ENCODE data around the gene LRFN2.

LRFN2 gene

DNA sequence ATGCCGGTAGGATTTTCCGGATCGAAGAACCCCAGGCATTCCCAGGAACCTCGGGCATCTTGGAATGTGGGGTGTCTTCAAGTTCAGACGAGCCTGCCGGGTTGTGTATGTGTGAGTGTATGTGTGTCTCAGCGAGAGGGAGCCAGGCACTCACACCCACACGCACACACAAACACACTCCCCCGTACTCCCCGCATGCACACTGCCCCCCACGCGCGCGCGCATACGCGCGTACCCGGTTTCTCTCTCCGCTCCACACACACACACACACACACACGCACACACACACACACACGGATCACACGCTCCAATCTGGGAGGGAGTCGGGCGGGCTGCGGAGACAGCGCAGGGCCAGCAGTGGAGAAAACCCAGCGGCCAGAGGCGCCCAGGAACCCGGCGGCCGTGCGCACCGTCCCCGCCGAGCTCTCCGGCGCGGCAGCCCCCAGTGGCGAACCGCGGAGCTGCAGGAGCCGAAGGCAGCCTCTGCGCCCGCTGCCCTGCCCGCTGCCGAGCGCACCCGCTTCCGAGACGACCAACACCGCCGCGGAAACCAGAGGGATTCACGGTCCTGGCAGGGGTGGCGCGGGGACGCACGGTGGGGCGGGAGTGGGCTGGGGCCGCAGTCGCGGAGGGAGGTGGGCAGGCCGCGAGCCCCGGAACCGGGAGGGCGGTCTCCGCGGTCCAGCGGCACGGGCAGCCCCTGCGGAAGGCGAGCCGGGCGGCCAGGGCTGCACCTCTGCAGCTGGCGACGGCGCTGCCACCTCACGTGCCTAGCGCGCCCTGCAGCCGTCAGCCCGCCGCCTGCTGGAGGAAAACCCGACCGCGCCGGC, at the start of gene LRFN2:
Gene LRFN2, minus strand, starts transcription at position 125 of the 830 bp plus-strand sequence.
- Histone ChIP-seq H3K9ac (ENCODE audit: low read depth, low read length, poor library complexity, severe bottlenecking) (peak within 1 kb of the TSS; percentile 97), H3K4me3 (ENCODE audit: low read length, poor library complexity, severe bottlenecking) (peak within 1 kb of the TSS; percentile 97)

DNA sequence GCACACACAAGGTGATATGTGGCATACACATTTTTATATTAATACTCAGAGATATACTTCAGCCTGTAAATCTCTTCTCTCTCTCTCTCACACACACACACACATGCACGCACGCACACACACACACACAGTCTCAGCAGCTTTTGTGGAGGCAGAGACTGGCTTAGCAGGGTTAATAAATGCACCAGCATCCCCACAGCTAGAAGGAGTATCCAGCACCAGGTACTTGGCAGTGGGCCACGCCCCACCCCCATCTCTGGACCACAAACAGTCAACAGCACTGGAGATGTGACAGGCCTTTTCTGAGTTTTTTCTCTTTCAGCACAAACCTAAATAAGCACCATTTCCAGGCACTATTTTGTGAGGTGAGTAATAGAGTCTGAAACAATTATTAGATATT, 47.3 kb upstream of the LRFN2 start:
- H3K27me3 ChIP-seq (ENCODE audit: insufficient read depth, low read length, poor library complexity, severe bottlenecking), result no peaks in the 10 kb centered on the region
- H3K36me3 ChIP-seq (ENCODE audit: insufficient read depth, low read length), result no peaks in the 10 kb centered on the region
- no peaks in the 10 kb centered on the region for H3F3A ChIP-seq (ENCODE audit: low read depth)
- no peaks in the 10 kb centered on the region for H3K79me2 ChIP-seq (ENCODE audit: insufficient read depth, low read length)
- no peak overlapping the region for H3K9ac ChIP-seq (ENCODE audit: low read depth, low read length, poor library complexity, severe bottlenecking)
- H2AFZ ChIP-seq (ENCODE audit: low read length), result 0 out of 2 replicates have a peak overlapping the region, but pooled peaks have one; percentile 48
- TF ChIP-seq, protein P1, sequence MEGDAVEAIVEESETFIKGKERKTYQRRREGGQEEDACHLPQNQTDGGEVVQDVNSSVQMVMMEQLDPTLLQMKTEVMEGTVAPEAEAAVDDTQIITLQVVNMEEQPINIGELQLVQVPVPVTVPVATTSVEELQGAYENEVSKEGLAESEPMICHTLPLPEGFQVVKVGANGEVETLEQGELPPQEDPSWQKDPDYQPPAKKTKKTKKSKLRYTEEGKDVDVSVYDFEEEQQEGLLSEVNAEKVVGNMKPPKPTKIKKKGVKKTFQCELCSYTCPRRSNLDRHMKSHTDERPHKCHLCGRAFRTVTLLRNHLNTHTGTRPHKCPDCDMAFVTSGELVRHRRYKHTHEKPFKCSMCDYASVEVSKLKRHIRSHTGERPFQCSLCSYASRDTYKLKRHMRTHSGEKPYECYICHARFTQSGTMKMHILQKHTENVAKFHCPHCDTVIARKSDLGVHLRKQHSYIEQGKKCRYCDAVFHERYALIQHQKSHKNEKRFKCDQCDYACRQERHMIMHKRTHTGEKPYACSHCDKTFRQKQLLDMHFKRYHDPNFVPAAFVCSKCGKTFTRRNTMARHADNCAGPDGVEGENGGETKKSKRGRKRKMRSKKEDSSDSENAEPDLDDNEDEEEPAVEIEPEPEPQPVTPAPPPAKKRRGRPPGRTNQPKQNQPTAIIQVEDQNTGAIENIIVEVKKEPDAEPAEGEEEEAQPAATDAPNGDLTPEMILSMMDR (conservative IDR thresholded peaks at IDR 0.05; ENCODE audit: low read length), result no peak
- no peak for TF ChIP-seq EZH2phosphoT487 (IDR thresholded peaks at IDR 0.05; ENCODE audit: borderline replicate concordance)
- no peaks in the 10 kb centered on the region for H3K9me2 ChIP-seq (replicated peaks; ENCODE audit: low read depth, low read length)
- H3K9me3 ChIP-seq (ENCODE audit: insufficient read depth, low read depth, low read length), result no peaks in the 10 kb centered on the region
- H4K20me1 ChIP-seq (ENCODE audit: insufficient read depth, low read length, poor library complexity, severe bottlenecking), result no peaks in the 10 kb centered on the region
- H3K4me2 ChIP-seq (ENCODE audit: low read depth, low read length, poor library complexity, severe bottlenecking), result peak overlapping the region; percentile 15
- H3K4me3 ChIP-seq (ENCODE audit: low read length, poor library complexity, severe bottlenecking), result no peak overlapping the region
- peaks cover 29% of the 10 kb centered on the region for H3K4me1 ChIP-seq (ENCODE audit: insufficient read depth, low read length, poor library complexity, severe bottlenecking)

More for the DNA sequence above, at the start of gene LRFN2:
- H2AFZ ChIP-seq (ENCODE audit: low read length), result peak within 1 kb of the TSS; percentile 64
- no peaks in the 10 kb centered on the region for H3F3A ChIP-seq (ENCODE audit: low read depth)
- H3K9me3 ChIP-seq (ENCODE audit: insufficient read depth, low read depth, low read length), result no peaks in the 10 kb centered on the region
- H3K4me1 ChIP-seq (ENCODE audit: insufficient read depth, low read length, poor library complexity, severe bottlenecking), result peaks cover 35% of the 10 kb centered on the region
- H3K79me2 ChIP-seq (ENCODE audit: insufficient read depth, low read length), result peaks cover 41% of the 10 kb centered on the region
- H3K4me2 ChIP-seq (ENCODE audit: low read depth, low read length, poor library complexity, severe bottlenecking), result peak within 1 kb of the TSS; percentile 90
- TF ChIP-seq EZH2phosphoT487 (IDR thresholded peaks at IDR 0.05; ENCODE audit: borderline replicate concordance), result no peak
- TF ChIP-seq, protein P1 (conservative IDR thresholded peaks at IDR 0.05; ENCODE audit: low read length), result peak; percentile 58
- H3K9me2 ChIP-seq (replicated peaks; ENCODE audit: low read depth, low read length), result no peaks in the 10 kb centered on the region
- no peaks in the 10 kb centered on the region for H4K20me1 ChIP-seq (ENCODE audit: insufficient read depth, low read length, poor library complexity, severe bottlenecking)
- no peaks in the 10 kb centered on the region for H3K27me3 ChIP-seq (ENCODE audit: insufficient read depth, low read length, poor library complexity, severe bottlenecking)
- H3K36me3 ChIP-seq (ENCODE audit: insufficient read depth, low read length), result no peaks in the 10 kb centered on the region

DNA sequence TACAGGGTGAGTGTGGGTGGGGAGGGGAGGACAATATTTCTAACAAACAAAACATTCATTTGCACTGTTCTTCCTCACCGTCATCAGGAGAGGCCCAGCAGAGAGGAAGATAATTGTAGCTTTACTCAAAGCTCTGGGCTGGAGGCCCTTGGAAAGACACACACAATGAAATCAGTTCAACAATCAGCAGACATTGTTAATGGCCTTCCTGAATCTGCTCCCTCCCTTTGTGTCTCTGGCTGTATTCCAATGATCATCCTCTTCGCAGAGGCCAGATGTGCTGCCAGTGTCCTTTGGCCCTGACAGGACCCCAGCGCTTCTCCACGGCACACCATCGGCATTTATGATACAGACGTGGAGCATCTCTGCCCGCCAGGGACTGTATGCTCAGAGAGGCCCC, 44.6 kb upstream of the LRFN2 start:
- no peak overlapping the region for H2AFZ ChIP-seq (ENCODE audit: low read length)
- H3K9me2 ChIP-seq (replicated peaks; ENCODE audit: low read depth, low read length), result no peaks in the 10 kb centered on the region

More for the DNA sequence above, 44.6 kb upstream of the LRFN2 start:
- no peak for TF ChIP-seq EZH2phosphoT487 (IDR thresholded peaks at IDR 0.05; ENCODE audit: borderline replicate concordance)
- TF ChIP-seq, protein P1 (conservative IDR thresholded peaks at IDR 0.05; ENCODE audit: low read length), result no peak
- H4K20me1 ChIP-seq (ENCODE audit: insufficient read depth, low read length, poor library complexity, severe bottlenecking), result no peaks in the 10 kb centered on the region
- no peaks in the 10 kb centered on the region for H3K27me3 ChIP-seq (ENCODE audit: insufficient read depth, low read length, poor library complexity, severe bottlenecking)
- H3K9me3 ChIP-seq (ENCODE audit: insufficient read depth, low read depth, low read length), result no peaks in the 10 kb centered on the region
- H3F3A ChIP-seq (ENCODE audit: low read depth), result no peaks in the 10 kb centered on the region
- H3K4me3 ChIP-seq (ENCODE audit: low read length, poor library complexity, severe bottlenecking), result no peak overlapping the region
- H3K4me1 ChIP-seq (ENCODE audit: insufficient read depth, low read length, poor library complexity, severe bottlenecking), result peaks cover 20% of the 10 kb centered on the region
- no peak overlapping the region for H3K9ac ChIP-seq (ENCODE audit: low read depth, low read length, poor library complexity, severe bottlenecking)
- H3K79me2 ChIP-seq (ENCODE audit: insufficient read depth, low read length), result no peaks in the 10 kb centered on the region
- H3K4me2 ChIP-seq (ENCODE audit: low read depth, low read length, poor library complexity, severe bottlenecking), result no peak overlapping the region
- no peaks in the 10 kb centered on the region for H3K36me3 ChIP-seq (ENCODE audit: insufficient read depth, low read length)

All from Loucy (cell line).